ENCODE results near the gene LRIT2.

DNA sequence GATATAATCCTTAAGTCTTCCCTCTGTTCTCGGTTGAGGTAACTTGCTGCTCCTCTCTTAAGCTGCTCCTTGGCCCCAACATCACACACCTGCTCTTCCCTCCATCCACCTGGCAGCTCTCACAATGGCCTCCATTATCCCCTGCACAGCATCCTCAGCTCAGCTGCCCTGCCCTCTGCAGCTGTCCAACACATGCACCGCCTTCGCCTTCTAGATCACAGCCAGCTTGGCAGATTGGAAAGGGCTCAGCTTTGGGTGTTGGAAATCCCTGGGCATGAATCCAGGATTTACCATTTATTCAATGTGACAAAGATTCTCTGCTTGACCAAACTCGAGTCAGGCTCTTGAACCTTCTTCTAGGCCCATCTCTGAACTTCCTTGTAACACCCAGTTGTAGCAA is 40.1 kb upstream of the LRIT2 start:
- TF ChIP-seq, protein P1, sequence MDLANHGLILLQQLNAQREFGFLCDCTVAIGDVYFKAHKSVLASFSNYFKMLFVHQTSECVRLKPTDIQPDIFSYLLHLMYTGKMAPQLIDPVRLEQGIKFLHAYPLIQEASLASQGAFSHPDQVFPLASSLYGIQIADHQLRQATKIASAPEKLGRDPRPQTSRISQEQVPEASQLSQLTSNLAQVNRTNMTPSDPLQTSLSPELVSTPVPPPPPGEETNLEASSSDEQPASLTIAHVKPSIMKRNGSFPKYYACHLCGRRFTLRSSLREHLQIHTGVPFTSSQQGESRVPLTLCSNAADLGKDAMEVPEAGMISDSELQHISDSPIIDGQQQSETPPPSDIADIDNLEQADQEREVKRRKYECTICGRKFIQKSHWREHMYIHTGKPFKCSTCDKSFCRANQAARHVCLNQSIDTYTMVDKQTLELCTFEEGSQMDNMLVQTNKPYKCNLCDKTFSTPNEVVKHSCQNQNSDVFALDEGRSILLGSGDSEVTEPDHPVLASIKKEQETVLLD (IDR thresholded peaks at IDR 0.05) = no peak
- TF ChIP-seq, protein P2, sequence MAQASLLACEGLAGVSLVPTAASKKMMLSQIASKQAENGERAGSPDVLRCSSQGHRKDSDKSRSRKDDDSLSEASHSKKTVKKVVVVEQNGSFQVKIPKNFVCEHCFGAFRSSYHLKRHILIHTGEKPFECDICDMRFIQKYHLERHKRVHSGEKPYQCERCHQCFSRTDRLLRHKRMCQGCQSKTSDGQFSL (CRISPR knock-in tag; IDR thresholded peaks at IDR 0.05) = no peak
- TF ChIP-seq, protein P2 (tag; IDR thresholded peaks at IDR 0.05) = no peak
- TF ChIP-seq GTF2F1 (IDR thresholded peaks at IDR 0.05; ENCODE audit: low read depth, low read length) = no peak
- no peak for TF ChIP-seq TEAD4 (IDR thresholded peaks at IDR 0.05; ENCODE audit: low read length)
- no peak for TF ChIP-seq TEAD4 (CRISPR knock-in tag; IDR thresholded peaks at IDR 0.05; ENCODE audit: borderline replicate concordance)
- TF ChIP-seq, protein P3, sequence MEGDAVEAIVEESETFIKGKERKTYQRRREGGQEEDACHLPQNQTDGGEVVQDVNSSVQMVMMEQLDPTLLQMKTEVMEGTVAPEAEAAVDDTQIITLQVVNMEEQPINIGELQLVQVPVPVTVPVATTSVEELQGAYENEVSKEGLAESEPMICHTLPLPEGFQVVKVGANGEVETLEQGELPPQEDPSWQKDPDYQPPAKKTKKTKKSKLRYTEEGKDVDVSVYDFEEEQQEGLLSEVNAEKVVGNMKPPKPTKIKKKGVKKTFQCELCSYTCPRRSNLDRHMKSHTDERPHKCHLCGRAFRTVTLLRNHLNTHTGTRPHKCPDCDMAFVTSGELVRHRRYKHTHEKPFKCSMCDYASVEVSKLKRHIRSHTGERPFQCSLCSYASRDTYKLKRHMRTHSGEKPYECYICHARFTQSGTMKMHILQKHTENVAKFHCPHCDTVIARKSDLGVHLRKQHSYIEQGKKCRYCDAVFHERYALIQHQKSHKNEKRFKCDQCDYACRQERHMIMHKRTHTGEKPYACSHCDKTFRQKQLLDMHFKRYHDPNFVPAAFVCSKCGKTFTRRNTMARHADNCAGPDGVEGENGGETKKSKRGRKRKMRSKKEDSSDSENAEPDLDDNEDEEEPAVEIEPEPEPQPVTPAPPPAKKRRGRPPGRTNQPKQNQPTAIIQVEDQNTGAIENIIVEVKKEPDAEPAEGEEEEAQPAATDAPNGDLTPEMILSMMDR (IDR thresholded peaks at IDR 0.05 in 2 of 3, conservative IDR thresholded peaks at IDR 0.05 in 1 of 3; ENCODE audit: insufficient read depth in 2 of 3, low read depth in 1 of 3, low read length in 3 of 3) = no peak
- no peak for TF ChIP-seq JUNB (CRISPR knock-in tag; conservative IDR thresholded peaks at IDR 0.05)
- no peak for TF ChIP-seq CREB1 (IDR thresholded peaks at IDR 0.05)
- no peak for TF ChIP-seq CREB1 (CRISPR knock-in tag; IDR thresholded peaks at IDR 0.05)
- no peak for TF ChIP-seq E2F8 (IDR thresholded peaks at IDR 0.05; ENCODE audit: low read depth, partially characterized antibody)

Measured in K562 (cell line).